ENCODE results near the gene MAD1L1.

- TF ChIP-seq CTCF (IDR thresholded peaks at IDR 0.05) (no peak), EP300 (IDR thresholded peaks at IDR 0.05) (no peak), POLR2A (IDR thresholded peaks at IDR 0.05) (no peak)
These were observed 108.0 kb downstream of the MAD1L1 start for GRCh38 chr7:2124604-2125345.
